Stimulated activated effector memory CD8-positive, alpha-beta T cell treated with anti-CD3 and anti-CD28 coated beads, Interleukin-12 subunit alpha, Interleukin-12 subunit beta, amount 100 ng/mL, for 72 hours (primary cell): ENCODE measurements around the gene CHSY1.

Experiments used
- ATAC-seq: fragments of 150-1000 bp; cut with Tn5 transposase; 2 replicates; pipeline ENCODE4 v1.10.0; 2021
- DNase-seq, 2 donors: peaks; one replicate each; pipeline ENCODE4 v3.0.0; 2021 to 2022; ENCODE audit warnings: low spot score in 2 of 2
- H3K27ac Mint-ChIP-seq: one replicate; pipeline ENCODE4 v1.8.0; 2022; ENCODE audit warnings: mild to moderate bottlenecking, mixed read lengths
- H3K36me3 Mint-ChIP-seq: one replicate; pipeline ENCODE4 v1.8.0; 2022; ENCODE audit warnings: mild to moderate bottlenecking, mixed read lengths
- H3K4me1 Mint-ChIP-seq: one replicate; pipeline ENCODE4 v1.8.0; 2022; ENCODE audit warnings: mixed read lengths
- H3K4me3 Mint-ChIP-seq: one replicate; pipeline ENCODE4 v1.8.0; 2022; ENCODE audit warnings: mild to moderate bottlenecking, mixed read lengths
- H3K9me3 Mint-ChIP-seq: one replicate; pipeline ENCODE4 v1.8.0; 2022; ENCODE audit warnings: mixed read lengths

Gene CHSY1

DNA sequence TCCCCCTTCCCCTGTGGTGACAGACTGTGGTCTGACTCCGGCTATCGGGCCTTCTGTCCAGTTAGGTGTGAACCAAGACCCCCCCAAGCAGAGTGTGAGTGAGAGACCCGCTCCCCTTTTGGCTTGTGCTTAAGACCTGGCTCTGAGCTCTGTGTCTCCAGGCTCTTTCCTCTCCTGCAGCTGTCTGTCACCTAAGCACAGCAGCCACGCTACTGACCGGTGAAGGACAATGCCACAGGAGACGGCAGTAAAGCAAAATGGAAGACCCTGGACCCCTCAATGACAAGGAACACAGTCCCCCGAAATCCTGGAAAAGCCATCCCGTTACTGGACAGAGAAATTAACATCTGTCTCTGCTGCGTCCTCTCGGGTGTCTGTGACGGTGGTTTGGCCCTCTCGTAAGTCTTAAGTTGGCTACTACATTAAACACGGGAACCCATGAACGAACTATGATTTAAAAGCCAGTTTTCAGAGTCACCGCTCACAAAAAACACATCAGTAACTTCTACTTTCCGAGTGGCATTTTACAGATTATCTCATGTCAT lies 53.7 kb downstream of the CHSY1 start:
- no peaks in the 10 kb centered on the region for H3K9me3 Mint-ChIP-seq
- DNase-seq, result no peak
- H3K4me3 Mint-ChIP-seq, result peak overlapping the region; percentile 76
- H3K27ac Mint-ChIP-seq, result peak overlapping the region; percentile 98
- H3K4me1 Mint-ChIP-seq, result peaks cover 78% of the 10 kb centered on the region
- no peak for ATAC-seq
- peaks cover 72% of the 10 kb centered on the region for H3K36me3 Mint-ChIP-seq

DNA sequence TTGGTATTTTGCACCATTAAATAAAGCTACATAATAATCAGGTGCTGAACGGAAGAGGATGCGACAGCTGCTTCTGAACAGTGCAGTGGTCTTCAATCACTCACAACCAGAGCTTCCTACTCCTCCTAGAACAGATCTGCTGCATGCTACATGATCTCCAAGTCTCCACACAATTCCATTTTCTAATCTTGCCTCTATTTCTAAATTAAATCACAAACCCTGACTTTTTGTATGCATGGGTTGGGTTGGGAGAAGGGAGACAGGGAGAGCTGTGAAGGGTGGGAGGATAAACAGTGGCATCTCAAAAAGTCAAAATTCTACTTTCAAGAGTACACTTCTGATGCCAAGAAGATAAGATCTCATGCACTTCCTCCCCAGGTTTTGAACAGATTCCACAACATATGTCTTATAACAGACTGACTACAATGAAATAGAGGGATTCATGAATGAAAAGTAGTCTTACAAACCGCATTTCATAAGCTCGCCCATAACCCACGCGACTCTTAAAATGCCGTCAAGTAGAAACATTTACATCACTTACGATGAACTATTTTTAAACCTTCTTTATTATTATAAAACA lies 57.2 kb downstream of the CHSY1 start:
- H3K4me1 Mint-ChIP-seq, result peaks cover 77% of the 10 kb centered on the region
- H3K9me3 Mint-ChIP-seq, result no peaks in the 10 kb centered on the region
- peak overlapping the region; percentile 73 for H3K27ac Mint-ChIP-seq
- DNase-seq (no peak), ATAC-seq (no peak)
- H3K4me3 Mint-ChIP-seq, result peak overlapping the region; percentile 35
- H3K36me3 Mint-ChIP-seq, result peaks cover 77% of the 10 kb centered on the region

DNA sequence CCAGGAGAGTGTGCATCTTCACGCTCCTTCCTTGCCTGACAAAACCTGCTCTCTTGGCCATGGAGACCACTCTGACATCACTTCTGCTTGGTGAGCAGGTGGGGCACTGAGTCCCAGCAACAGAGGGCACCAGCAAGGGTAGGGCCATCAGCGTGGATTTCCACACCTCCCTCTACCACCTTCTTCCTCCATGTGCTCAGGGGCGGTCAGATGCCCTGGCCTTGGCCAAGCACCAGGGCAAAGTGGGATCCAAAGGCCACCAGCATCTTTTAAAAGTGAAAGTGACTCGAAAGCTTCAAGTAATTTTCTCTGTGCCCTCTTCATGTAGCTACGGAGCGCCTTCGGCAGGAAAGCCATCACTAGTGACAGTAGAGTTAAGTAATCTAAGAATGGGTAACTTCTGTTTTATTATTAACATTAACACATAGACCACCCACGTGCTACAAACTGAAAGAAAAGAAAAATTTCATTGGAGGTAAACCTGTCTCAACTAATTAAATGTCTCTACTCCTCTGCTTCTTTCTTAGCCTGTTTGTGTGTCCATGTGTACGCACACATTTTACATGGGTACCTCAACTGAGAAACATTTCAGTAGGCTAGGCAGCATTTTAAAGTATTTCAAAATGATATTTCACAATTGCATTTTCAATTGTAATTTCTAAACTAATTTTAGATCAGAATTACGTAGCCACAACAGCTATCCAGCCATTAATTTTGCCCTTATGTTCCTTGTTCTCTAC lies 57.9 kb downstream of the CHSY1 start:
- H3K27ac Mint-ChIP-seq, result peak overlapping the region; percentile 86

DNA sequence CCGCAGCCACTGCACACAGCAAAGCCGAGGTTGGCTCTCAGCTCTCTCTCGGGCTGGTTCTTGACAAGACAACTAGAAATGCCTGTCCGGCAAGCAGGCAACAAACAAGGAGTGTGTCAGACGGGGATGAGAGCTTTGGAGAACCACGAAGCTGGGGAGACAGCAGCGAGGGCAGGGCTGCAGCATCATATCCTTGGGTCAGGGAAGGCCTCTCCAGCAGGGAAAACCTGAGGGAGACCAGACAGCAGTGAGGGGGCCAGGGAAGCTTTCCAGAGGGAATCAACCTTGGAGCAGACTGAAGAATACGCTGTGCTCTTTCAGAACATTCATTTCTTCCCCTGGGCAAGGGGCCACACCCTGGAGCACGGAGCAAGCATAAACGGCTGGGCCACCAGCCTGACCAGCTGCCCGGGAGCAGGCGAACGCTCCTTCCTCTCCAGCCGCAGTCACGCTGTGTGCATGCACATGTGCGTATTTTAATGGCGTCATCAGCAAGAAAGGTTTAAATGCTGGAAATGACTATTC lies 58.7 kb downstream of the CHSY1 start:
- peak overlapping the region; percentile 35 for H3K4me3 Mint-ChIP-seq
- peaks cover 77% of the 10 kb centered on the region for H3K4me1 Mint-ChIP-seq
- peaks cover 81% of the 10 kb centered on the region for H3K36me3 Mint-ChIP-seq
- ATAC-seq (no peak), DNase-seq (no peak)
- H3K9me3 Mint-ChIP-seq, result no peaks in the 10 kb centered on the region
- peak overlapping the region; percentile 86 for H3K27ac Mint-ChIP-seq

More for the DNA sequence above, 57.9 kb downstream of the CHSY1 start:
- no peak for DNase-seq
- no peaks in the 10 kb centered on the region for H3K9me3 Mint-ChIP-seq
- H3K4me1 Mint-ChIP-seq, result peaks cover 77% of the 10 kb centered on the region
- no peak for ATAC-seq
- peak overlapping the region; percentile 35 for H3K4me3 Mint-ChIP-seq
- H3K36me3 Mint-ChIP-seq, result peaks cover 77% of the 10 kb centered on the region

DNA sequence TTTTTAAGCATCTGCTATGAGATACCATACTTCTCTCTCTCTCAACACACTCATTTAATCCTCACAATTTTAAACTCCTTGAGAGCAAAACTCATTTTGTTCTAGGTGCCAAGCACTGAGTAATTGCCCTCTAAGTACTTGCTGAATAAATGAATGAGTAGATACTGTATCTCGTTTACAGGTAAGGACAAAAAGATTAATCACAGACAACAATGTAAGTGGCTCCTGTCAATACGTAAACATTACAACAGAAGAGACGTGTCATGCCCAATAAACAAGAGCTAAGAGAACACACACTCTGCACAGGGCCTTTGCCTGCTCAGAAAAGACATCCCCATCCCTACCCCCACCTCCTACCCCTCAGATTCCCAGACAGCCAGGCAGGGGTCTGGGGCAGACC lies 59.8 kb downstream of the CHSY1 start:
- Mint-ChIP-seq H3K9me3 (no peaks in the 10 kb centered on the region), H3K27ac (peak overlapping the region; percentile 86), H3K4me3 (peak overlapping the region; percentile 35), H3K4me1 (peaks cover 77% of the 10 kb centered on the region), H3K36me3 (peaks cover 91% of the 10 kb centered on the region)
- ATAC-seq (peak; percentile 33), DNase-seq (no peak)

DNA sequence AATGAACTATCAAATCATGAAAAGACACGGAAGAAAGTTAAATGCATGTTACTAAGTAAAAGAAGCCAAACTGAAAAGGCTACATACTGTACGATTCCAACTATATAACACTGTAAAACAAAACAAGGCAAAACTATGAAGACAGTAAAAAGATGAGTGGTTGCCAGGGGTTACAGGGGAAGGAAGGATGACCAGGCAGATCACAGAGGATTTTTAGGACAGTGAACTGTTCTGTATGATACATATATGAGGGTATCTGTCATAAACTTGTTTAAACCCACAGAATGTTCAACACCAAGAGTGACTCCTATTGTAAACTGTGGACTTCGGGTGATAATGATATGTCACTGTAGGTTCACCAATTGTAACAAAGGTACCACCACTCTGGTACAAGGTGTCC lies 60.6 kb downstream of the CHSY1 start:
- H3K4me3 Mint-ChIP-seq, result no peak overlapping the region
- ATAC-seq (peak; percentile 82), DNase-seq (no peak)
- H3K9me3 Mint-ChIP-seq, result no peaks in the 10 kb centered on the region
- peaks cover 92% of the 10 kb centered on the region for H3K36me3 Mint-ChIP-seq
- H3K4me1 Mint-ChIP-seq, result peaks cover 72% of the 10 kb centered on the region
- peak overlapping the region; percentile 86 for H3K27ac Mint-ChIP-seq

DNA sequence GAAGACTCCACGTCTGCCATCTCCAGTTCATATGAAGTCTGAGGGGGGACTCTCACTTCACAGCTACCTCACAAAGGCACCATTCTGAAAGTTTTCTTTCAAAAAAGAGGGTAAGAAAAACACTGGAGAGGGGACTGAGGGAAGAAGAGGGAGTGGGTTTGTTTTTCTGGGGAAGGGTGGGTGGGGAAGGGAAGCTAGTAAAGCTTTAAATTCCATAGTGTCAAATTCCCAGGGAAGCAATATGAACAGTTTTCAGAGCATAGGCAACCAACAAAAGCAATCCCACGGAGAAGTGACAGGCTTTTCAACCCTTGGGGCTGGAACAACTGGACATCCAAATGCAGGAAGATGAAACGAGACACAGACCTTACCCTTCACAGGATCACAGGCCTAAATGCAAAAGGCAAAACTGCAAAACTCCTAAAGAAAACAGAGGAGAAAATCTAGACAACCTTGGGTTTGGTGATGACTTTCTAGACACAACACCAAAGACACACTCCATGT lies 61.7 kb downstream of the CHSY1 start:
- Mint-ChIP-seq H3K27ac (peak overlapping the region; percentile 86), H3K4me1 (peaks cover 79% of the 10 kb centered on the region), H3K36me3 (peaks cover 92% of the 10 kb centered on the region), H3K9me3 (no peaks in the 10 kb centered on the region), H3K4me3 (peak overlapping the region; percentile 76)
- ATAC-seq, result no peak
- DNase-seq, result no peak

DNA sequence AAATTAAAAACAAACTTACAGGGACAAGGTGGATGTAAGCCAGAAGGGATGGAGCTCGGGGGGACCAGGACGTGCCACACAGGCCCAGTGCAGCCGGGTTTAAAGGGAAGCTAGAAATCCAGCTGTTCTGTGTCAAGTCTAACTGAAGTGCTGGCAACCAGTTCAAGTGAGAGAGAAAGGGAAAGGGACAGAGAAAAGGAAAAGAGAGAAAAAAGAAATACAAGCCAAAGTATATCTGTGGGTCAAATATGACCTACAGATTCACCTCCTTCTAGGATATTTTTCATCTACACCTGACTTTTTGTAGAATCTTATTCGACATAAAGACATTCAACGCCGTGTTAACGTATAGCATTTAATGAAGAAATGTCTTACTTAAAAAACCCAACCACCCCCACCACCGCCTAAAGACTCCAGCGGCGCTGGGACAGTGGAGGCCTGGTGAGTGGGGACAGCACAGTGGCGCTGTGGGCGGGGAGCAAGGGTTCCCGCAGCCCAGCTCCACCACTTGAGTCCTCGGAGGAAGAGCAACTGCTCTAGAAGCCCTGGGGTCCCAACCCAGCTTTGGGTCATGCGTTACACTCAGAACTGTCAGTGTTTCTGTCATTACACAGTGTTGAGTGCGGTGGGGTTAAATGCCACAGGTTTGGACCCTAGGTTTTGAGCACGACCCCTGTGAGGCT lies 62.3 kb downstream of the CHSY1 start:
- peak overlapping the region; percentile 86 for H3K27ac Mint-ChIP-seq
- DNase-seq (no peak), ATAC-seq (no peak)
- no peaks in the 10 kb centered on the region for H3K9me3 Mint-ChIP-seq
- peaks cover 82% of the 10 kb centered on the region for H3K4me1 Mint-ChIP-seq
- peak overlapping the region; percentile 76 for H3K4me3 Mint-ChIP-seq
- H3K36me3 Mint-ChIP-seq, result peaks cover 94% of the 10 kb centered on the region

DNA sequence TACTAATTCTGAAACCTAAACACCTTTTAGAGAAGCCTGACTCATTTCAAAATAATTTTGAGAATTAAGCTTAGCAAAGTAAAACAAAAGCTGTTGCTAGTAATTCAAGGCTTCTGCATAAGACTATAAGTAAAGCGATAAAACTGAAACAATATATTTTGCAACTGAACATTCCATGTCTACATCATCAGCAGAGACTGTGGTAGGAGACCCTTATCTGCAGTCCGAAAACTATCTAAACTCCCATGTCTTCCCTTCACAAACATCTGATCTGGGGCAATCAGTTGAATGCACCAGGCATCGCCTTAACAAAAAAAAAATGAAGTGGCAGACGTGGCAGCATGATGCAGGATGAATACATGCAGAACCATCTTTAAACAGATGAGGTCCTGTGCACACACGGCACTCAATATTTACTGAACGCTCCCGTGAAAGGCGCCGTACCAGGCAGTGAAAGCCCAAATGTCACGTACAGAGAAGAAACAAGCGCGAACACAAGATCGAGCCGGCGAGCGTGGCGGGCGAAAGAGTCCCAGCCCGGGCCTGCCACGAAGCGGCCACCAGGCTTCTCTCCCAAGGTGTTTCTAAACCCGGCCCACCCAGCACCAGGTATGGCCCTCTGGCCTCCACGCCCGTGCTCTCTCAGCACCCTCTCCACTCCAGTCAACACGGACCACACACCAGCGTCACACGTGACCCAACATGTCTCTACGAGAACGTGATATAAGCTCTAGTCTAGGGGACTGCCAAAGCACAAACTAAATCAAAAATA lies 63.0 kb downstream of the CHSY1 start:
- DNase-seq (no peak), ATAC-seq (peak; percentile 75)
- peak overlapping the region; percentile 76 for H3K4me3 Mint-ChIP-seq
- H3K9me3 Mint-ChIP-seq, result no peaks in the 10 kb centered on the region
- peak overlapping the region; percentile 86 for H3K27ac Mint-ChIP-seq
- peaks cover 94% of the 10 kb centered on the region for H3K36me3 Mint-ChIP-seq
- H3K4me1 Mint-ChIP-seq, result peaks cover 78% of the 10 kb centered on the region

DNA sequence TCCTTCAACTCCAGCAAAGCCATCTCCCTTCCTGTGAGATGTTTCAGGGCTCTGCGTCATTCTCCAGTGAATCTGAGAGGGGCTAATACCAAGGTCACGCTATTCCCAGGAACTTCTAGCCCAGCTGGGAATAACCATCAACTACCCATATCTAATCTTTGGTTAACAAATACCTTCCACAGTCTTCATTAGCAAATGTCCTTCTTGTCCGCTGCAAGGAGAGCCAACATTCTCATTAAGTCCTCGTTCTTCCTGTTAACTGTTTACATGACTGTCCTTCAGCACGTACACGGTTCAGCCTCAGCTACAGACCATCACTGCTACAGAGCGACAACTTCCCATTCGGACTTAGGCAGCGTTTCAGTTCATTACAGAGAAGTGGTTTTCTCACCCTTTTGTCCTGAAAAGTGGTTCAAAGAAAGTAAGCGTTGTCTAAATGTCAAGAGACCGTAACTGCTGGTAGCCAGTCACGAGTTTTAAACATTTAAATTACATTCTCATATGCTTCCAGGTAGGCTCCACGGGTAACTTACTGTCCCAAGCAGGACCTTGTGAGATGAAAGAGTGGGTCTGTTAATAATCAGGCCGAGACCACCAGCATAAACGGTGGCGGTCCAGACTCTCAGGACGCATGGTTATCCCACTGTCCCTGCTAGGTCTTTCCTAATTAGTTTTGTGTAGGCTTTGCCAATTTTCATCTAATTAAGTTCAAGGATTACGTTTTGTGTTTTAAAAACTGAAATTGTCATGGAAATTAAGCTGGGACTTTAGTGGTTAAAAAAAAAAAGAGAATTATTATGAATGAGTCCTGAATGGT lies 63.8 kb downstream of the CHSY1 start:
- Mint-ChIP-seq H3K27ac (peak overlapping the region; percentile 86), H3K9me3 (no peaks in the 10 kb centered on the region), H3K4me1 (peaks cover 78% of the 10 kb centered on the region), H3K36me3 (peaks cover 94% of the 10 kb centered on the region), H3K4me3 (peak overlapping the region; percentile 76)
- ATAC-seq, result peak; percentile 39
- DNase-seq, result no peak

DNA sequence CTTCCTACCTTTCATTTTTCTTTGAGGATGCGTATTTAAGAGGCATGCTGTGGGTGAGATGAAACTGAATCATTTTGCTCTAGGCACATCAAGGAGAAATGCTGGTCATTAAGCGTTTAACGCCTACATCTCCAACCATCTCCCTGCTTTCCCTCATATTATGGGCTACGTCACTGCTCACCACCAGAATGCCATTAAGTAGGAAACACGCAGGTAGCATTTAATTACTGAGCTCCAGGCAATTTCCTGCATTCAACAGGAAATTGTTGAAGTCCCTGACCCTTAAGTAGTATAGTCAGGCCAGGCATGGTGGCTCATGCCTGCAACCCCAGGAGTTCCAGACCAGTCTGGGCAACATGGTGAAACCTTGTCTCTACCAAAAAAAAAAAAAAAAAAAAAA lies 66.1 kb downstream of the CHSY1 start:
- DNase-seq (no peak), ATAC-seq (no peak)
- peaks cover 80% of the 10 kb centered on the region for H3K4me1 Mint-ChIP-seq
- H3K36me3 Mint-ChIP-seq, result peaks cover 97% of the 10 kb centered on the region
- peak overlapping the region; percentile 81 for H3K27ac Mint-ChIP-seq
- peak overlapping the region; percentile 76 for H3K4me3 Mint-ChIP-seq
- H3K9me3 Mint-ChIP-seq, result no peaks in the 10 kb centered on the region

DNA sequence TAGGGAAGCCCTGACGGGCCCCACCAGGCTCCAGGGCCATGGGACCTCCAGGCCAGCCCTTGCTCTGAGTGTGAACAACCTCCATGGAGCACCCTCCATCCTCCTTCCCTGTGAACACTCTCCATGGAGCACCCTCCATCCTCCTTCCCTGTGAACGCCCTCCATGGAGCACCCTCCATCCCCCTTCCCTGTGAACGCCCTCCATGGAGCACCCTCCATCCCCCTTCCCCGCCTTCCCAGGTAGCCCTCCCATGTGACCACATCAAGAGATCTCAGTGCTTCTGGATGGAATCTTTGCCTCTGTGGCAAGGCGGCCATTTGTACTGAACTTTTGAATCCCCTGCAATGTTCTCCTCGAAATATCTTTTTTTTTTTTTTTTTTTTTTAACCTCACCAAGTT lies 66.5 kb downstream of the CHSY1 start:
- Mint-ChIP-seq H3K9me3 (no peaks in the 10 kb centered on the region), H3K4me3 (peak overlapping the region; percentile 76), H3K36me3 (peaks cover 97% of the 10 kb centered on the region), H3K27ac (peak overlapping the region; percentile 81), H3K4me1 (peaks cover 80% of the 10 kb centered on the region)
- no peak for DNase-seq
- ATAC-seq, result no peak

DNA sequence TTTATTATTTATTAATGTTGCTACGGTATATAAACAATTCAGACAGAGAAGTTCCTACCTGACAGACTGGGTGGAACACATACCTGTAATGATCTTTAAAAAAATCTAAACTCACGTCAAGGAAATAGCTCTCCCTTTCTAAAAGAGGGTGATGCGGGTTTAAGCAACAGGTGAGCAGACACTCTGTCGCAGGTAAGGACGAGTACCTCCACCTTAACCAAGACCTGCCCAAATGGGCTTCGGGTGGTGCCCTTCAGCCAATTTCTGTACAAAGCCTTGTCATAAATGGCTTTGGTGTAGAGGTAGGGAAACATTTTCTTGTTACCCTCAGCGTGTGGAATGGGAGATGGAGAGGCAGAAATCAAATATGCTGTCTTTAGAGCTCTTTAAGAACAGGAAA lies 67.0 kb downstream of the CHSY1 start:
- no peak for DNase-seq
- Mint-ChIP-seq H3K4me3 (peak overlapping the region; percentile 76), H3K4me1 (peaks cover 78% of the 10 kb centered on the region), H3K36me3 (peaks cover 99% of the 10 kb centered on the region), H3K9me3 (no peaks in the 10 kb centered on the region), H3K27ac (peak overlapping the region; percentile 81)
- ATAC-seq, result no peak

DNA sequence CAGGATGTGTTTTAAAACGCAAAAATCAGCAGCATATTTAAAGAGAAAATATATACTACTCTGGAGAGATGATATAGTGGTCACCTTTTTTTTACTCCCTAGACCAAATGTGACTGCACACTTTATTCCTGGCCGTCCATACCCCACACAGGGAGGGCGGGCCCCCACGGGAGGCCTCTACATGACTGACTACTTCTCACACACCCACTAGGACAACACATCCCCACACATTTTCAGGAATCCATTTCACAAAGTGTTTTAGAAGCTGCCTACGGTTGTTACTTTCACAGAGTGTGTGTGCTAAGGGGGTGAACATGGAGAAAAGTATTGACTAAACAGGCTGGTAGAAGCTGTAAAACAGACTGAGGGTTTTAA lies 67.9 kb downstream of the CHSY1 start:
- Mint-ChIP-seq H3K4me3 (peak overlapping the region; percentile 76), H3K27ac (peak overlapping the region; percentile 81), H3K9me3 (no peaks in the 10 kb centered on the region), H3K36me3 (peaks cover 99% of the 10 kb centered on the region), H3K4me1 (peaks cover 75% of the 10 kb centered on the region)
- DNase-seq (no peak), ATAC-seq (no peak)
